Transverse colon (tissue), 3 donors: ENCODE measurements around the gene TADA1.

ENCODE experiments used
- POLR2A ChIP-seq: fragments of 450-650 bp; IDR thresholded peaks from one replicate; pipeline ENCODE4 v1.6.1; 2016; ENCODE audit warnings: antibody characterized with exemption, mild to moderate bottlenecking, moderate library complexity
- TF ChIP-seq, protein P1 (sequence below), 5 experiments: fragments of 200-600 bp in 3 of 5; fragments of 450-650 bp in 2 of 5; sonication (generic) in 3 of 5; IDR thresholded peaks; 1 replicate in 2 of 5; 2 replicates in 3 of 5; pipeline ENCODE4 v1.5.1; 2016 to 2017; ENCODE audit warnings: antibody characterized with exemption in 5 of 5, inconsistent platforms in 3 of 5, mild to moderate bottlenecking in 2 of 5, moderate library complexity in 1 of 5

GRCh38 chr1:166859597-166859996, 16.5 kb downstream of the TADA1 start:
- TF ChIP-seq, protein P1, sequence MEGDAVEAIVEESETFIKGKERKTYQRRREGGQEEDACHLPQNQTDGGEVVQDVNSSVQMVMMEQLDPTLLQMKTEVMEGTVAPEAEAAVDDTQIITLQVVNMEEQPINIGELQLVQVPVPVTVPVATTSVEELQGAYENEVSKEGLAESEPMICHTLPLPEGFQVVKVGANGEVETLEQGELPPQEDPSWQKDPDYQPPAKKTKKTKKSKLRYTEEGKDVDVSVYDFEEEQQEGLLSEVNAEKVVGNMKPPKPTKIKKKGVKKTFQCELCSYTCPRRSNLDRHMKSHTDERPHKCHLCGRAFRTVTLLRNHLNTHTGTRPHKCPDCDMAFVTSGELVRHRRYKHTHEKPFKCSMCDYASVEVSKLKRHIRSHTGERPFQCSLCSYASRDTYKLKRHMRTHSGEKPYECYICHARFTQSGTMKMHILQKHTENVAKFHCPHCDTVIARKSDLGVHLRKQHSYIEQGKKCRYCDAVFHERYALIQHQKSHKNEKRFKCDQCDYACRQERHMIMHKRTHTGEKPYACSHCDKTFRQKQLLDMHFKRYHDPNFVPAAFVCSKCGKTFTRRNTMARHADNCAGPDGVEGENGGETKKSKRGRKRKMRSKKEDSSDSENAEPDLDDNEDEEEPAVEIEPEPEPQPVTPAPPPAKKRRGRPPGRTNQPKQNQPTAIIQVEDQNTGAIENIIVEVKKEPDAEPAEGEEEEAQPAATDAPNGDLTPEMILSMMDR (IDR thresholded peaks at IDR 0.05) = no peak
- TF ChIP-seq POLR2A = no peak
